Measurements from ENCODE around the gene SPOCK2.

GRCh38 chr10:72076756-72077155 lies 11.6 kb downstream of the SPOCK2 start:
- no peak for TF ChIP-seq ZNF777 (tag by site-specific recombination; IDR thresholded peaks at IDR 0.05; ENCODE audit: borderline replicate concordance)
- no peak for TF ChIP-seq ZNF571 (tag by site-specific recombination; IDR thresholded peaks at IDR 0.05)
- no peak for TF ChIP-seq CTCF (tag by site-specific recombination; IDR thresholded peaks at IDR 0.05)
- TF ChIP-seq TRIM28 (IDR thresholded peaks at IDR 0.05; ENCODE audit: borderline replicate concordance, low read length), result no peak
- TF ChIP-seq ZNF544 (tag by site-specific recombination; IDR thresholded peaks at IDR 0.05), result no peak
